Measurements from ENCODE around the gene CA10.

Gene CA10

GRCh38 chr17:52148288-52148968 is 10.1 kb downstream of the CA10 start:
- TF ChIP-seq, protein P1, sequence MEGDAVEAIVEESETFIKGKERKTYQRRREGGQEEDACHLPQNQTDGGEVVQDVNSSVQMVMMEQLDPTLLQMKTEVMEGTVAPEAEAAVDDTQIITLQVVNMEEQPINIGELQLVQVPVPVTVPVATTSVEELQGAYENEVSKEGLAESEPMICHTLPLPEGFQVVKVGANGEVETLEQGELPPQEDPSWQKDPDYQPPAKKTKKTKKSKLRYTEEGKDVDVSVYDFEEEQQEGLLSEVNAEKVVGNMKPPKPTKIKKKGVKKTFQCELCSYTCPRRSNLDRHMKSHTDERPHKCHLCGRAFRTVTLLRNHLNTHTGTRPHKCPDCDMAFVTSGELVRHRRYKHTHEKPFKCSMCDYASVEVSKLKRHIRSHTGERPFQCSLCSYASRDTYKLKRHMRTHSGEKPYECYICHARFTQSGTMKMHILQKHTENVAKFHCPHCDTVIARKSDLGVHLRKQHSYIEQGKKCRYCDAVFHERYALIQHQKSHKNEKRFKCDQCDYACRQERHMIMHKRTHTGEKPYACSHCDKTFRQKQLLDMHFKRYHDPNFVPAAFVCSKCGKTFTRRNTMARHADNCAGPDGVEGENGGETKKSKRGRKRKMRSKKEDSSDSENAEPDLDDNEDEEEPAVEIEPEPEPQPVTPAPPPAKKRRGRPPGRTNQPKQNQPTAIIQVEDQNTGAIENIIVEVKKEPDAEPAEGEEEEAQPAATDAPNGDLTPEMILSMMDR (IDR thresholded peaks at IDR 0.05; ENCODE audit: borderline replicate concordance, control extremely low read depth, extremely low read depth, insufficient read depth, missing control alignments) = no peak
- no peak for DNase-seq (ENCODE audit: low spot score)
- in situ Hi-C loops (cut with MboI; ENCODE audit: low sequenced_read_pairs, unreplicated experiment) = no loop called here

DNA sequence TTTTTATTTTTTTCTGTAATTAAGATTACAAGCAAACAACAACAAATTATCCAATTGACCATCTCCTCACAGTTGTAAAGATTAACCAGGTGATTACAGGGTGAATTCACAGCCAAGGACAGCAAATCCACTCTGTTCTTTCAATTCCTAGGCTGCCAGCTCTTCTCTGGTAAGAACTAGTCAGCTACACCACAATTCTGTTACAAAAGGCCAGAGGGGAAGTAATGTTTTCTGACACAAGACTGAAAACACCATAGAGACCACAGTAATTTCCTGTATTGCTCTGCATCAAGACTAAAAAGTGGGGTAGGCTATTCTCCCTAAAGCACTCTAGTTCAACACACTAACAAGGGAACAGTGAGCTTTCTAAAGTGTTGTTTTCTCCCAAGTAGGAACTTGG is 10.6 kb downstream of the CA10 start:
- TF ChIP-seq, protein P1 (IDR thresholded peaks at IDR 0.05; ENCODE audit: borderline replicate concordance, control extremely low read depth, extremely low read depth, insufficient read depth, missing control alignments) = no peak
- in situ Hi-C loops (cut with MboI; ENCODE audit: low sequenced_read_pairs, unreplicated experiment) = no loop called here
- DNase-seq (ENCODE audit: low spot score) = no peak

DNA sequence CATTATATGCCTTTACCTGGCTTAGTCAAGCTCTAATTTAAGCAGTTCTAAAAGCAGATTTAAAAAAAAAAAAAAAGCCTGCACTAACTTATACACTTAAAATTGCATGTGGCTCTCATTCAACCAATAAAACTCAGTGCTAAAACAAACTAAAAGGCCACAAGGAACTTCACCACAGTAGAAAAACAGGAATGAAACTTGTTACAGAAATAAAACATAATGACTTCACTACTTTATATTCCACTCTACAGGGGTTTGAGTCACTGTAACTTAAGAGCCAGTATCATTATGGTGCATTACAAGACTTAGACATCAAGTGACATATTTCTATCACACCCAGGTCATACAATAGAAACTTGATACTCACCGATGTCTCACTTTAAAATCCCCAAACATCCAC is 11.1 kb downstream of the CA10 start:
- in situ Hi-C loops (cut with MboI; ENCODE audit: low sequenced_read_pairs, unreplicated experiment) = no loop called here
- no peak for DNase-seq (ENCODE audit: low spot score)
- TF ChIP-seq, protein P1 (IDR thresholded peaks at IDR 0.05; ENCODE audit: borderline replicate concordance, control extremely low read depth, extremely low read depth, insufficient read depth, missing control alignments) = no peak

DNA sequence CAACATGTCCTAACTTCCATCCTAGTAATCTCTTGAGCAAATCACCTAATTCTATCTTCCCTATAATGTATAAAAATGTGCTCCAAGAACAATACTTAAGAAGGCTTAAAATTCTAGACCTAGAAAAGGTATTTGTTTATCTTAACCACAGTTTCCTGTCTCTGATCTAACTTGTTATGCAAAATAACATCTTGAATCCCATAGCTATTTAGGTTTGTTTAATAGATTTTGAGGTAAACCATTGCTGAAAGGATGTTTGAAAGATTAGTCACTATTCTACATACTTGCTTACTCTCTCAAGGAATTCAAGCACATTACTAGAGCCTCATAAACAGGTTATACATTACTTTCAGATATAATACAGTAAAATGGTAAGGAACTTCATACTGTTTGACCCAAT is 13.0 kb downstream of the CA10 start:
- TF ChIP-seq, protein P1 (IDR thresholded peaks at IDR 0.05; ENCODE audit: borderline replicate concordance, control extremely low read depth, extremely low read depth, insufficient read depth, missing control alignments) = no peak
- in situ Hi-C loops (cut with MboI; ENCODE audit: low sequenced_read_pairs, unreplicated experiment) = no loop called here
- DNase-seq (ENCODE audit: low spot score) = no peak

- TF ChIP-seq, protein P1 (IDR thresholded peaks at IDR 0.05; ENCODE audit: borderline replicate concordance, control extremely low read depth, extremely low read depth, insufficient read depth, missing control alignments) = no peak
- in situ Hi-C loops (cut with MboI; ENCODE audit: low sequenced_read_pairs, unreplicated experiment) = no loop called here
- no peak for DNase-seq (ENCODE audit: low spot score)
Measured at GRCh38 chr17:52143542-52143941, 15.0 kb downstream of the CA10 start.

- TF ChIP-seq, protein P1 (IDR thresholded peaks at IDR 0.05; ENCODE audit: borderline replicate concordance, control extremely low read depth, extremely low read depth, insufficient read depth, missing control alignments) = no peak
- no peak for DNase-seq (ENCODE audit: low spot score)
- in situ Hi-C loops (cut with MboI; ENCODE audit: low sequenced_read_pairs, unreplicated experiment) = no loop called here
Measured at GRCh38 chr17:52140601-52141000, 17.9 kb downstream of the CA10 start.
